ENCODE results near the gene NTRK3.

DNA sequence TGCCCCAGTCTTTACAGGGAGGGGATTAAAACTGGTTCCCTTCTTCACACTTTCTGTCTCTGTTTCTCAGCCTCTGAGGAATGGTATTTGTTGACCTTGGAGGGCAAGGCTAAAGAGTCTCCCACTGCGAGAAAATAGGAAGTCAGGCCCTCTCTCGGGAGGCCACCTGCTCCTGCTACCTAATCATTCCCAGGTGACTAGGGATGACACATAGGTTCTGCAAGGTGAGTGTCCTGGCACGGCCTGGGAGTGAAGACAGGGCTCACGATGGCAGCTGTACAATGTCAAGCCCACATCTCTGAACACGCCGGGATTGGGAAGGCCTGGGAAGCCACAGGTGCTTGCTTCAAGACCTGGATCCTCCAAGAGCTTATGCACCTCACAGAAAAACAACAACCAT, 314.2 kb downstream of the NTRK3 start:
- TF ChIP-seq, protein P1, sequence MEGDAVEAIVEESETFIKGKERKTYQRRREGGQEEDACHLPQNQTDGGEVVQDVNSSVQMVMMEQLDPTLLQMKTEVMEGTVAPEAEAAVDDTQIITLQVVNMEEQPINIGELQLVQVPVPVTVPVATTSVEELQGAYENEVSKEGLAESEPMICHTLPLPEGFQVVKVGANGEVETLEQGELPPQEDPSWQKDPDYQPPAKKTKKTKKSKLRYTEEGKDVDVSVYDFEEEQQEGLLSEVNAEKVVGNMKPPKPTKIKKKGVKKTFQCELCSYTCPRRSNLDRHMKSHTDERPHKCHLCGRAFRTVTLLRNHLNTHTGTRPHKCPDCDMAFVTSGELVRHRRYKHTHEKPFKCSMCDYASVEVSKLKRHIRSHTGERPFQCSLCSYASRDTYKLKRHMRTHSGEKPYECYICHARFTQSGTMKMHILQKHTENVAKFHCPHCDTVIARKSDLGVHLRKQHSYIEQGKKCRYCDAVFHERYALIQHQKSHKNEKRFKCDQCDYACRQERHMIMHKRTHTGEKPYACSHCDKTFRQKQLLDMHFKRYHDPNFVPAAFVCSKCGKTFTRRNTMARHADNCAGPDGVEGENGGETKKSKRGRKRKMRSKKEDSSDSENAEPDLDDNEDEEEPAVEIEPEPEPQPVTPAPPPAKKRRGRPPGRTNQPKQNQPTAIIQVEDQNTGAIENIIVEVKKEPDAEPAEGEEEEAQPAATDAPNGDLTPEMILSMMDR (IDR thresholded peaks at IDR 0.05; ENCODE audit: low read depth, low read length, poor library complexity, severe bottlenecking): no peak
- TF ChIP-seq EZH2phosphoT487 (IDR thresholded peaks at IDR 0.05; ENCODE audit: borderline replicate concordance, low read length): no peak
